ENCODE measurements around the gene NEUROD6. TPM values are rescaled to one million over a fixed set of nuclear protein-coding genes. Genes with fewer than 3 reads are reported as not detected.

NEUROD6 gene
- total RNA-seq, 4 donors from 2014 or later = not detected

GRCh38 chr7:31323101-31323500, 17.4 kb downstream of the NEUROD6 start:
- 61 to 77% methylated on average over 1 of the region's 1 CpG for WGBS, 2 donors (ENCODE audit: low coverage in 1 of 2)
- DNase-seq = no peak
- Histone ChIP-seq H3K4me3 (no peak overlapping the region), H3K9me3 (no peaks in the 10 kb centered on the region), H3K4me1 (no peaks in the 10 kb centered on the region), H3K27ac (no peak overlapping the region), H3K36me3 (no peaks in the 10 kb centered on the region), H3K27me3 (no peaks in the 10 kb centered on the region)
- in situ Hi-C loops (cut with MboI; ENCODE audit: low pct_ligation_motif_present in 1 of 4, low pct_unique_long_range_greater_than_20kb in 1 of 4, low sequenced_read_pairs in 3 of 4) (no loop called here), intact Hi-C loops (cut with DNase I; ENCODE audit: low total_unique reads) (no loop called here)
- TF ChIP-seq EP300 (IDR thresholded peaks at IDR 0.05; ENCODE audit: low read depth) = no peak
- no peak for TF ChIP-seq CTCF (IDR thresholded peaks at IDR 0.05)
- TF ChIP-seq POLR2AphosphoS5 (IDR thresholded peaks at IDR 0.05) = no peak
- no peak for TF ChIP-seq POLR2A (IDR thresholded peaks at IDR 0.05)

GRCh38 chr7:31320675-31321074, 19.9 kb downstream of the NEUROD6 start:
- no peak overlapping the region for H3K27ac ChIP-seq
- H3K4me3 ChIP-seq = no peak overlapping the region
- intact Hi-C loops (cut with DNase I; ENCODE audit: low total_unique reads) (no loop called here), in situ Hi-C loops (cut with MboI; ENCODE audit: low pct_ligation_motif_present in 1 of 4, low pct_unique_long_range_greater_than_20kb in 1 of 4, low sequenced_read_pairs in 3 of 4) (no loop called here)
- H3K4me1 ChIP-seq = no peaks in the 10 kb centered on the region
- TF ChIP-seq POLR2A (IDR thresholded peaks at IDR 0.05) = no peak
- H3K9me3 ChIP-seq = no peaks in the 10 kb centered on the region
- H3K27me3 ChIP-seq = no peaks in the 10 kb centered on the region
- no peaks in the 10 kb centered on the region for H3K36me3 ChIP-seq
- DNase-seq = no peak

GRCh38 chr7:31318313-31318712, 22.2 kb downstream of the NEUROD6 start:
- TF ChIP-seq POLR2AphosphoS5 (IDR thresholded peaks at IDR 0.05) (no peak), CTCF (IDR thresholded peaks at IDR 0.05) (no peak), EP300 (IDR thresholded peaks at IDR 0.05; ENCODE audit: low read depth) (no peak), POLR2A (IDR thresholded peaks at IDR 0.05) (no peak)
- 49 to 51% methylated on average over 5 of the region's 5 CpGs for WGBS, 2 donors (ENCODE audit: low coverage in 1 of 2)

GRCh38 chr7:31316876-31317275, 23.6 kb downstream of the NEUROD6 start:
- Histone ChIP-seq H3K9me3 (no peaks in the 10 kb centered on the region), H3K27me3 (no peaks in the 10 kb centered on the region), H3K36me3 (no peaks in the 10 kb centered on the region), H3K4me3 (no peak overlapping the region), H3K4me1 (no peaks in the 10 kb centered on the region), H3K27ac (no peak overlapping the region)
- no peak for TF ChIP-seq POLR2AphosphoS5 (IDR thresholded peaks at IDR 0.05)
- no peak for TF ChIP-seq POLR2A (IDR thresholded peaks at IDR 0.05)
- no peak for TF ChIP-seq EP300 (IDR thresholded peaks at IDR 0.05; ENCODE audit: low read depth)
- no peak for TF ChIP-seq CTCF (IDR thresholded peaks at IDR 0.05)
- in situ Hi-C loops (cut with MboI; ENCODE audit: low pct_ligation_motif_present in 1 of 4, low pct_unique_long_range_greater_than_20kb in 1 of 4, low sequenced_read_pairs in 3 of 4) = no loop called here
- 79% methylated on average over 2 of the region's 2 CpGs; no CpG with 5 or more reads in 1 of the 2 donors for WGBS, 2 donors (ENCODE audit: low coverage in 1 of 2)
- intact Hi-C loops (cut with DNase I; ENCODE audit: low total_unique reads) = no loop called here
- no peak for DNase-seq

More at GRCh38 chr7:31318313-31318712, 22.2 kb downstream of the NEUROD6 start:
- Histone ChIP-seq H3K4me3 (no peak overlapping the region), H3K36me3 (no peaks in the 10 kb centered on the region), H3K27me3 (no peaks in the 10 kb centered on the region), H3K4me1 (no peaks in the 10 kb centered on the region), H3K27ac (no peak overlapping the region), H3K9me3 (no peaks in the 10 kb centered on the region)
- no peak for DNase-seq
- in situ Hi-C loops (cut with MboI; ENCODE audit: low pct_ligation_motif_present in 1 of 4, low pct_unique_long_range_greater_than_20kb in 1 of 4, low sequenced_read_pairs in 3 of 4) (no loop called here), intact Hi-C loops (cut with DNase I; ENCODE audit: low total_unique reads) (no loop called here)

- Histone ChIP-seq H3K36me3 (no peaks in the 10 kb centered on the region), H3K9me3 (no peaks in the 10 kb centered on the region), H3K27ac (no peak overlapping the region), H3K27me3 (no peaks in the 10 kb centered on the region), H3K4me1 (no peaks in the 10 kb centered on the region), H3K4me3 (no peak overlapping the region)
- WGBS, 2 donors (ENCODE audit: low coverage in 1 of 2) = 84 to 94% methylated on average over 1 of the region's 1 CpG
- DNase-seq = no peak
- intact Hi-C loops (cut with DNase I; ENCODE audit: low total_unique reads) = no loop called here
- TF ChIP-seq CTCF (IDR thresholded peaks at IDR 0.05) = no peak
- no peak for TF ChIP-seq POLR2AphosphoS5 (IDR thresholded peaks at IDR 0.05)
- TF ChIP-seq POLR2A (IDR thresholded peaks at IDR 0.05) = no peak
- TF ChIP-seq EP300 (IDR thresholded peaks at IDR 0.05; ENCODE audit: low read depth) = no peak
- in situ Hi-C loops (cut with MboI; ENCODE audit: low pct_ligation_motif_present in 1 of 4, low pct_unique_long_range_greater_than_20kb in 1 of 4, low sequenced_read_pairs in 3 of 4) = no loop called here
These were observed 24.8 kb downstream of the NEUROD6 start for GRCh38 chr7:31315758-31316157.

Measured in transverse colon (tissue), 4 donors.